Measurements from ENCODE around the gene NHEJ1. TPM values are rescaled to one million over a fixed set of nuclear protein-coding genes. Genes with fewer than 3 reads are reported as not detected.

NHEJ1 gene
- total RNA-seq, 1 donor from 2014 or later, result 17.7 TPM

- Mint-ChIP-seq H3K4me1 (ENCODE audit: low read depth) (peaks cover 43% of the 10 kb centered on the region), H3K27me3 (peaks cover 78% of the 10 kb centered on the region), H3K36me3 (ENCODE audit: insufficient read depth) (no peaks in the 10 kb centered on the region), H3K4me3 (ENCODE audit: low read depth) (no peak overlapping the region), H3K9me3 (ENCODE audit: low read depth) (no peaks in the 10 kb centered on the region), H3K27ac (peak overlapping the region; percentile 7)
- TF ChIP-seq CTCF (IDR thresholded peaks at IDR 0.05; ENCODE audit: unreplicated experiment), result no peak
- DNase-seq (ENCODE audit: low spot score, unreplicated experiment), result no peak
Observed at GRCh38 chr2:219112062-219112406, 48.6 kb downstream of the NHEJ1 start.

GRCh38 chr2:219111375-219112061 lies 49.1 kb downstream of the NHEJ1 start:
- Mint-ChIP-seq H3K9me3 (ENCODE audit: low read depth) (no peaks in the 10 kb centered on the region), H3K4me1 (ENCODE audit: low read depth) (peaks cover 40% of the 10 kb centered on the region), H3K36me3 (ENCODE audit: insufficient read depth) (no peaks in the 10 kb centered on the region), H3K27me3 (peaks cover 78% of the 10 kb centered on the region), H3K27ac (peak overlapping the region; percentile 7), H3K4me3 (ENCODE audit: low read depth) (no peak overlapping the region)
- no peak for TF ChIP-seq CTCF (IDR thresholded peaks at IDR 0.05; ENCODE audit: unreplicated experiment)
- no peak for DNase-seq (ENCODE audit: low spot score, unreplicated experiment)

- Mint-ChIP-seq H3K4me1 (ENCODE audit: low read depth) (peaks cover 36% of the 10 kb centered on the region), H3K36me3 (ENCODE audit: insufficient read depth) (no peaks in the 10 kb centered on the region), H3K27me3 (peaks cover 80% of the 10 kb centered on the region), H3K4me3 (ENCODE audit: low read depth) (no peak overlapping the region), H3K27ac (peak overlapping the region; percentile 27), H3K9me3 (ENCODE audit: low read depth) (no peaks in the 10 kb centered on the region)
- no peak for DNase-seq (ENCODE audit: low spot score, unreplicated experiment)
- TF ChIP-seq CTCF (IDR thresholded peaks at IDR 0.05; ENCODE audit: unreplicated experiment), result no peak
Observed at GRCh38 chr2:219109471-219109870, 51.1 kb downstream of the NHEJ1 start.

- Mint-ChIP-seq H3K4me1 (ENCODE audit: low read depth) (peaks cover 31% of the 10 kb centered on the region), H3K4me3 (ENCODE audit: low read depth) (no peak overlapping the region), H3K9me3 (ENCODE audit: low read depth) (no peaks in the 10 kb centered on the region), H3K27me3 (peaks cover 68% of the 10 kb centered on the region), H3K27ac (no peak overlapping the region), H3K36me3 (ENCODE audit: insufficient read depth) (peaks cover 3% of the 10 kb centered on the region)
- no peak for DNase-seq (ENCODE audit: low spot score, unreplicated experiment)
- no peak for TF ChIP-seq CTCF (IDR thresholded peaks at IDR 0.05; ENCODE audit: unreplicated experiment)
Observed at GRCh38 chr2:219107758-219108157, 52.9 kb downstream of the NHEJ1 start.

GRCh38 chr2:219106251-219106650 lies 54.4 kb downstream of the NHEJ1 start:
- peaks cover 3% of the 10 kb centered on the region for H3K36me3 Mint-ChIP-seq (ENCODE audit: insufficient read depth)
- H3K4me3 Mint-ChIP-seq (ENCODE audit: low read depth), result no peak overlapping the region
- H3K9me3 Mint-ChIP-seq (ENCODE audit: low read depth), result no peaks in the 10 kb centered on the region
- no peak for TF ChIP-seq CTCF (IDR thresholded peaks at IDR 0.05; ENCODE audit: unreplicated experiment)
- no peak for DNase-seq (ENCODE audit: low spot score, unreplicated experiment)
- peaks cover 19% of the 10 kb centered on the region for H3K4me1 Mint-ChIP-seq (ENCODE audit: low read depth)
- peaks cover 58% of the 10 kb centered on the region for H3K27me3 Mint-ChIP-seq
- no peak overlapping the region for H3K27ac Mint-ChIP-seq

Data from progenitor cell of endocrine pancreas (in vitro differentiated cells).